ENCODE results near the gene CD4. TPM values are rescaled to one million over a fixed set of nuclear protein-coding genes. Genes with fewer than 3 reads are reported as not detected.

CD4 gene
- total and polyA plus RNA-seq, 10 of the 15 experiments (the other 5 are each of a cell fraction or from before 2014, with no cell fraction given), result 0.24 to 1.6 (median 0.69) TPM

DNA sequence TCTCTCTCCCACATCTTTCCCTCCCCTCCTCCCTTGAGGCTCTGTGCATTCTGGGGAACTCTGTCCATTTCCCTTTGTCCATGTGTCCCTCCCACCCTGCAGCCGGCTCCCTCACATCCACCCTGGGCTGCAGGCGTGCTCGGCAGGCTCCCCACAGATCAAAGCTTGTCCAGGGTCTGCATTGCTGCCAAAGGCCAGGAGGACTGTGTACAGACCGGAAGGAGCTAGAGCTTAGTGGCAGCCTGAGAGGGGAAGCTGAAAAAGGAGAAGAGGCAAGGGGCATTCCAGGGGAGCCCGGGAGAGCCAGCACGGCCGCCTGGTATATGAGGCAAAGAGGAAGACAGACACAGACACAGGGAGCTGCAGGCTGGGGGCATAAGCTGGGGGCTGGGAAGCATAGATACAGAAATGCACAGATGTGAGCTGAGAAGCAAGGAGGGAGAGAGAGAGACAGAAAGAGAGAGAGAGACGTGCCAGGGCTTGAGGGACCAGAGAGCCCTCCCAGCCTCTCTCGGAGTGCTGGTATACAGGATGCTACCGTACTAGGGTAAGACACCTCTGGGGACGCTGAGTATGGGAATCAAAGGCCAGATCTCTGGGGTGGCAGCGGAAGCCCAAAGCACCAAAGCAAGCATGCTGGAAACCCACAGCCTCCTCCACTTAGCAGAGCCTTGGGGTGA is 3.3 kb downstream of the CD4 start:
- CTCF ChIA-PET, result interaction anchor here (0.8 to 2.3 kb wide), 16 partner anchors 12 to 253 kb away, joined by 3 to 19 read pairs (median 4); partner anchors contain the start of genes MLF2 and SPSB2
- peaks cover 15% of the 10 kb centered on the region for H3K4me1 ChIP-seq (ENCODE audit: control insufficient read depth, insufficient read depth, low read length)
- RAD21 ChIA-PET (ENCODE audit: unreplicated experiment), result interaction anchor here (0.6 to 1.8 kb wide), 10 partner anchors 9 to 155 kb away, joined by 3 to 9 read pairs (median 4); partner anchors contain the start of genes CDCA3, COPS7A, MLF2 and PTMS
- in situ Hi-C loops (cut with MboI) (no loop called here), intact Hi-C loops (cut with micrococcal nuclease; ENCODE audit: unreplicated experiment) (no loop called here)
- peak; percentile 65 for FAIRE-seq
- H3K79me2 ChIP-seq (ENCODE audit: control insufficient read depth, insufficient read depth, low read length), result no peaks in the 10 kb centered on the region
- no peak for DNase-seq (ENCODE audit: low read depth, low spot score)
- H4K20me1 ChIP-seq (ENCODE audit: control insufficient read depth, insufficient read depth), result no peaks in the 10 kb centered on the region
- H2AFZ ChIP-seq (ENCODE audit: control insufficient read depth, low read depth, low read length), result peak overlapping the region; percentile 65
- no TSS peak for BruUV-seq (replicated peaks)
- no peaks in the 10 kb centered on the region; a peak in 1 of 4 replicates for H3K27me3 ChIP-seq (replicated peaks in 1 of 2; ENCODE audit: control insufficient read depth in 2 of 2, insufficient read depth in 2 of 2, low read length in 1 of 2)
- 19% methylated on average over 12 of the region's 12 CpGs for WGBS (ENCODE audit: insufficient coverage, insufficient replicate concordance, low lambda C conversion rate, missing lambda C conversion rate)
- no peak overlapping the region for H3K4me3 ChIP-seq
- no peak overlapping the region for H3K27ac ChIP-seq (ENCODE audit: control insufficient read depth, insufficient read depth)
- no peaks in the 10 kb centered on the region for H3K9me3 ChIP-seq (replicated peaks; ENCODE audit: control insufficient read depth, insufficient read depth, low read length)
- no peak overlapping the region for H3K9ac ChIP-seq (ENCODE audit: control insufficient read depth, insufficient read depth, low read length)
- H3K4me2 ChIP-seq (ENCODE audit: control insufficient read depth, insufficient read depth), result peak overlapping the region; percentile 19; the same call in 1 of the 2 replicates
- SMC1A ChIA-PET (ENCODE audit: uncharacterized antibody, unreplicated experiment), result interaction anchor here (0.7 to 2.0 kb wide), 10 partner anchors 9 to 96 kb away, joined by 3 to 10 read pairs (median 4); partner anchors contain the start of genes GPR162 and MLF2
- no peaks in the 10 kb centered on the region for H3K36me3 ChIP-seq (ENCODE audit: control insufficient read depth in 2 of 2, insufficient read depth in 2 of 2, low read length in 1 of 2)
- POLR2A ChIA-PET, result interaction anchor here (0.5 to 2.5 kb wide), 14 partner anchors 9 to 258 kb away, joined by 3 to 12 read pairs (median 4); partner anchors contain the start of genes CDCA3, GAPDH, MLF2 and PTMS
- peak; percentile 93 for ATAC-seq
- TF ChIP-seq NR2F1 (conservative IDR thresholded peaks at IDR 0.05) (no peak), SUPT20H (IDR thresholded peaks at IDR 0.05; ENCODE audit: borderline replicate concordance, control insufficient read depth, low read depth, low read length) (no peak), HDAC2 (IDR thresholded peaks at IDR 0.05) (no peak), MEF2B (IDR thresholded peaks at IDR 0.05; ENCODE audit: partially characterized antibody, poor library complexity, severe bottlenecking) (no peak), IKZF2 (IDR thresholded peaks at IDR 0.05) (peak in 1 of 2 experiments; percentile 30; a peak in 2 of 4 replicates), RELA (IDR thresholded peaks at IDR 0.05; ENCODE audit: borderline replicate concordance, partially characterized antibody) (peak; percentile 40), JUND (IDR thresholded peaks at IDR 0.05; ENCODE audit: low read depth, low read length) (no peak), IKZF1 (conservative IDR thresholded peaks at IDR 0.05) (0 out of 2 replicates have a peak, but pooled peaks have one; percentile 17), KDM1A (IDR thresholded peaks at IDR 0.05; ENCODE audit: borderline replicate concordance) (no peak), GATAD2B (conservative IDR thresholded peaks at IDR 0.05; ENCODE audit: low read depth) (no peak), RAD21 (IDR thresholded peaks at IDR 0.05; ENCODE audit: insufficient read depth, low read depth, low read length) (no peak), TCF3 (IDR thresholded peaks at IDR 0.05; ENCODE audit: borderline replicate concordance, insufficient read depth, low read depth, low read length) (no peak), MYC (IDR thresholded peaks at IDR 0.05; ENCODE audit: insufficient read depth, insufficient read length, insufficient replicate concordance, low read length, severe bottlenecking) (no peak), CREM (IDR thresholded peaks at IDR 0.05; ENCODE audit: low read depth) (no peak), MYB (IDR thresholded peaks at IDR 0.05; ENCODE audit: borderline replicate concordance, low read depth, low read length) (no peak), ASH2L (IDR thresholded peaks at IDR 0.05; ENCODE audit: borderline replicate concordance, low read depth) (no peak), NFXL1 (IDR thresholded peaks at IDR 0.05; ENCODE audit: borderline replicate concordance) (no peak)
- TF ChIP-seq, protein P1, sequence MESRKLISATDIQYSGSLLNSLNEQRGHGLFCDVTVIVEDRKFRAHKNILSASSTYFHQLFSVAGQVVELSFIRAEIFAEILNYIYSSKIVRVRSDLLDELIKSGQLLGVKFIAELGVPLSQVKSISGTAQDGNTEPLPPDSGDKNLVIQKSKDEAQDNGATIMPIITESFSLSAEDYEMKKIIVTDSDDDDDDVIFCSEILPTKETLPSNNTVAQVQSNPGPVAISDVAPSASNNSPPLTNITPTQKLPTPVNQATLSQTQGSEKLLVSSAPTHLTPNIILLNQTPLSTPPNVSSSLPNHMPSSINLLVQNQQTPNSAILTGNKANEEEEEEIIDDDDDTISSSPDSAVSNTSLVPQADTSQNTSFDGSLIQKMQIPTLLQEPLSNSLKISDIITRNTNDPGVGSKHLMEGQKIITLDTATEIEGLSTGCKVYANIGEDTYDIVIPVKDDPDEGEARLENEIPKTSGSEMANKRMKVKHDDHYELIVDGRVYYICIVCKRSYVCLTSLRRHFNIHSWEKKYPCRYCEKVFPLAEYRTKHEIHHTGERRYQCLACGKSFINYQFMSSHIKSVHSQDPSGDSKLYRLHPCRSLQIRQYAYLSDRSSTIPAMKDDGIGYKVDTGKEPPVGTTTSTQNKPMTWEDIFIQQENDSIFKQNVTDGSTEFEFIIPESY (IDR thresholded peaks at IDR 0.05), result no peak
- TF ChIP-seq, protein P2, sequence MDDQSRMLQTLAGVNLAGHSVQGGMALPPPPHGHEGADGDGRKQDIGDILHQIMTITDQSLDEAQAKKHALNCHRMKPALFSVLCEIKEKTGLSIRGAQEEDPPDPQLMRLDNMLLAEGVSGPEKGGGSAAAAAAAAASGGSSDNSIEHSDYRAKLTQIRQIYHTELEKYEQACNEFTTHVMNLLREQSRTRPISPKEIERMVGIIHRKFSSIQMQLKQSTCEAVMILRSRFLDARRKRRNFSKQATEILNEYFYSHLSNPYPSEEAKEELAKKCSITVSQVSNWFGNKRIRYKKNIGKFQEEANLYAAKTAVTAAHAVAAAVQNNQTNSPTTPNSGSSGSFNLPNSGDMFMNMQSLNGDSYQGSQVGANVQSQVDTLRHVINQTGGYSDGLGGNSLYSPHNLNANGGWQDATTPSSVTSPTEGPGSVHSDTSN (IDR thresholded peaks at IDR 0.05; ENCODE audit: insufficient replicate concordance, low read depth, low read length), result no peak
- TF ChIP-seq, protein P3, sequence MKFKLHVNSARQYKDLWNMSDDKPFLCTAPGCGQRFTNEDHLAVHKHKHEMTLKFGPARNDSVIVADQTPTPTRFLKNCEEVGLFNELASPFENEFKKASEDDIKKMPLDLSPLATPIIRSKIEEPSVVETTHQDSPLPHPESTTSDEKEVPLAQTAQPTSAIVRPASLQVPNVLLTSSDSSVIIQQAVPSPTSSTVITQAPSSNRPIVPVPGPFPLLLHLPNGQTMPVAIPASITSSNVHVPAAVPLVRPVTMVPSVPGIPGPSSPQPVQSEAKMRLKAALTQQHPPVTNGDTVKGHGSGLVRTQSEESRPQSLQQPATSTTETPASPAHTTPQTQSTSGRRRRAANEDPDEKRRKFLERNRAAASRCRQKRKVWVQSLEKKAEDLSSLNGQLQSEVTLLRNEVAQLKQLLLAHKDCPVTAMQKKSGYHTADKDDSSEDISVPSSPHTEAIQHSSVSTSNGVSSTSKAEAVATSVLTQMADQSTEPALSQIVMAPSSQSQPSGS (IDR thresholded peaks at IDR 0.05; ENCODE audit: low read length), result no peak

Measured in GM12878 (cell line).